Liver (tissue), 9 donors: ENCODE data around the gene MTMR2. TPM values are rescaled to one million over a fixed set of nuclear protein-coding genes. Genes with fewer than 3 reads are reported as not detected.

Experiments used
- DNase-seq: peaks from one replicate; pipeline ENCODE4 v3.0.0-alpha.2; 2017; ENCODE audit warnings: low spot score
- H3K27ac ChIP-seq, 2 donors: one replicate each; pipeline ENCODE4 v1.7.0; 2013; ENCODE audit warnings: inconsistent platforms in 2 of 2, low read length in 2 of 2, control low read depth in 1 of 2, low read depth in 1 of 2, mild to moderate bottlenecking in 1 of 2
- H3K27me3 ChIP-seq, 4 donors: one replicate each; pipeline versions ENCODE4 v1.6.1 to v1.7.0; 2013; ENCODE audit warnings: low read length in 3 of 4, inconsistent platforms in 1 of 4, mild to moderate bottlenecking in 1 of 4, moderate library complexity in 1 of 4; ENCODE audit not compliant: control insufficient read depth in 4 of 4, insufficient read depth in 4 of 4
- H3K36me3 ChIP-seq, 4 donors: one replicate each; pipeline versions ENCODE4 v1.6.1 to v1.7.0; 2013; ENCODE audit warnings: low read length in 3 of 4, mild to moderate bottlenecking in 3 of 4, low read depth in 1 of 4, moderate library complexity in 1 of 4; ENCODE audit not compliant: control insufficient read depth in 4 of 4, insufficient read depth in 3 of 4
- H3K4me1 ChIP-seq, 4 donors: one replicate each; pipeline versions ENCODE4 v1.6.1 to v1.7.0; 2013; ENCODE audit warnings: low read length in 3 of 4, mild to moderate bottlenecking in 3 of 4, moderate library complexity in 1 of 4; ENCODE audit not compliant: control insufficient read depth in 4 of 4, insufficient read depth in 4 of 4
- H3K4me3 ChIP-seq, 3 donors: one replicate each; pipeline versions ENCODE4 v1.6.1 to v1.7.0; 2013; ENCODE audit warnings: low read length in 3 of 3, control low read depth in 1 of 3, low read depth in 1 of 3, mild to moderate bottlenecking in 1 of 3
- H3K9ac ChIP-seq, 2 donors: one replicate each; pipeline ENCODE4 v1.7.0; 2013; ENCODE audit warnings: low read length in 2 of 2, mild to moderate bottlenecking in 2 of 2, moderate library complexity in 2 of 2, control low read depth in 1 of 2, low read depth in 1 of 2
- H3K9me3 ChIP-seq, 4 donors: one replicate each; pipeline versions ENCODE4 v1.6.1 to v1.7.0; 2013; ENCODE audit warnings: low read length in 3 of 4; ENCODE audit not compliant: control insufficient read depth in 4 of 4
- EGR1 ChIP-seq, 2 donors: IDR thresholded peaks; 2 replicates each; pipeline ENCODE4 v1.6.1; 2016 to 2018; ENCODE audit warnings: antibody characterized with exemption in 2 of 2, low read depth in 2 of 2
- FOXA1 ChIP-seq: IDR thresholded peaks from 2 replicates; pipeline ENCODE4 v1.6.1; 2016; ENCODE audit warnings: antibody characterized with exemption
- FOXA2 ChIP-seq: IDR thresholded peaks from 2 replicates; pipeline ENCODE4 v1.6.1; 2016; ENCODE audit warnings: antibody characterized with exemption
- GABPA ChIP-seq, 2 donors: IDR thresholded peaks in 1 of 2; conservative IDR thresholded peaks in 1 of 2; 2 replicates each; pipeline ENCODE4 v1.6.1; 2016; ENCODE audit warnings: antibody characterized with exemption in 2 of 2, mild to moderate bottlenecking in 1 of 2, moderate library complexity in 1 of 2
- HNF4A ChIP-seq, 2 donors: conservative IDR thresholded peaks; 2 replicates each; pipeline ENCODE4 v1.6.1; 2016; ENCODE audit warnings: antibody characterized with exemption in 2 of 2, mild to moderate bottlenecking in 2 of 2
- HNF4G ChIP-seq: IDR thresholded peaks from 2 replicates; pipeline ENCODE4 v1.6.1; 2016; ENCODE audit warnings: antibody characterized with exemption
- JUND ChIP-seq, 2 donors: IDR thresholded peaks; 2 replicates each; pipeline ENCODE4 v1.6.1; 2016; ENCODE audit warnings: antibody characterized with exemption in 2 of 2
- NR2F2 ChIP-seq: IDR thresholded peaks from 2 replicates; pipeline ENCODE4 v1.6.1; 2016; ENCODE audit warnings: antibody characterized with exemption
- RAD21 ChIP-seq, 2 donors: IDR thresholded peaks; 2 replicates each; pipeline ENCODE4 v1.6.1; 2016; ENCODE audit warnings: antibody characterized with exemption in 2 of 2, mild to moderate bottlenecking in 2 of 2
- RXRA ChIP-seq, 2 donors: IDR thresholded peaks; 2 replicates each; pipeline ENCODE4 v1.6.1; 2017 to 2018; ENCODE audit warnings: antibody characterized with exemption in 2 of 2, mild to moderate bottlenecking in 1 of 2
- SP1 ChIP-seq: IDR thresholded peaks from 2 replicates; pipeline ENCODE4 v1.6.1; 2018; ENCODE audit warnings: antibody characterized with exemption, mild to moderate bottlenecking
- TAF1 ChIP-seq: conservative IDR thresholded peaks from 2 replicates; pipeline ENCODE4 v1.6.1; 2016; ENCODE audit warnings: antibody characterized with exemption, mild to moderate bottlenecking
- YY1 ChIP-seq: IDR thresholded peaks from 2 replicates; pipeline ENCODE4 v1.6.1; 2016; ENCODE audit warnings: antibody characterized with exemption, mild to moderate bottlenecking
- WGBS: extraction: QIAGEN DNeasy Blood & Tissue Kit; methylation state at CpG from one replicate; pipeline ENCODE4 v1.1.7; 2013; 5-methylcytosine and 5-hydroxymethylcytosine counted together
- polyA plus RNA-seq, 2 donors: library from polyadenylated mRNA; stranded (reverse) in 1 of 2; unstranded in 1 of 2; fragments of 200-250 nt in 1 of 2; fragments of >200 nt in 1 of 2; fragmentation: Nextera tagmentation in 1 of 2; extraction: Ambion mirVana in 1 of 2; gene quantifications; one replicate each; pipeline versions ENCODE4 v1.2.1 to v1.2.3, GENCODE V29; 2013 to 2015
- total RNA-seq, 2 donors: library from RNA; depleted of rRNA; stranded (reverse); fragments of >200 nt; gene quantifications; one replicate each; pipeline ENCODE4 v1.2.3, GENCODE V29; 2014
- TF ChIP-seq, protein P1 (sequence below): IDR thresholded peaks from 2 replicates; pipeline ENCODE4 v1.6.1; 2016; ENCODE audit warnings: antibody characterized with exemption, mild to moderate bottlenecking
- TF ChIP-seq, protein P2 (sequence below): IDR thresholded peaks from 2 replicates; pipeline ENCODE4 v1.6.1; 2016; ENCODE audit warnings: antibody characterized with exemption
- TF ChIP-seq, protein P3 (sequence below): IDR thresholded peaks from 2 replicates; pipeline ENCODE4 v1.6.1; 2016; ENCODE audit warnings: antibody characterized with exemption
- TF ChIP-seq, protein P4 (sequence below): fragments of 150-350 bp; IDR thresholded peaks from 2 replicates; pipeline ENCODE4 v1.5.1; 2017; ENCODE audit warnings: improper control_type of control experiment, low read depth, low read length; ENCODE audit not compliant: missing input control
- TF ChIP-seq, protein P5 (sequence below): IDR thresholded peaks from 2 replicates; pipeline ENCODE4 v1.6.1; 2016; ENCODE audit warnings: antibody characterized with exemption
- donor health status: healthy.
- donor health status: healthy.
- donor health status: healthy.
- donor health status: healthy.
- donor health status: healthy.

The MTMR2 gene
- total and polyA plus RNA-seq, 4 donors, result 2.0 to 9.5 (median 3.1) TPM

DNA sequence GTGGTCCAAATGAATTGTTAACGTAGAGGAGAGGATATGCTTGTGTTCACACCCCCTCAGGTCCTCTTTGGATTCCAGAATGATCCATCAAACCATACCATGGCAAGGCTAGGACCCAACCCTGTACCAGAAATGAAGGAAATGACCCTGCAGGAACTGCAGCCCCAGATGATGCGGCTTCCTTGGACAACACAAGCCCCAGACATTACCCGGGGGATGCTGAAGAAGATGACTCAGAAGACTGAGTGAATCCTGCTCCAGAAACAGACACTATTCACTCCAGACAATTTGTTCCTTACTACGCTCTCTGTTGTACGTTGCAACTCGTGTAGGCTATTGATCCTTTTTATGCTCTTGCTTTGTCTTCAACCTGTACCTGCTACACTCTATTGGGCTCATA lies 15.2 kb upstream of the MTMR2 start:
- DNase-seq, result no peak
- no peaks in the 10 kb centered on the region for H3K9me3 ChIP-seq
- H3K4me3 ChIP-seq, result no peak overlapping the region
- H3K4me1 ChIP-seq, result no peaks in the 10 kb centered on the region
- no peak for TF ChIP-seq RAD21 (IDR thresholded peaks at IDR 0.05)
- no peak for TF ChIP-seq JUND (IDR thresholded peaks at IDR 0.05)
- no peak for TF ChIP-seq SP1
- TF ChIP-seq, protein P1, sequence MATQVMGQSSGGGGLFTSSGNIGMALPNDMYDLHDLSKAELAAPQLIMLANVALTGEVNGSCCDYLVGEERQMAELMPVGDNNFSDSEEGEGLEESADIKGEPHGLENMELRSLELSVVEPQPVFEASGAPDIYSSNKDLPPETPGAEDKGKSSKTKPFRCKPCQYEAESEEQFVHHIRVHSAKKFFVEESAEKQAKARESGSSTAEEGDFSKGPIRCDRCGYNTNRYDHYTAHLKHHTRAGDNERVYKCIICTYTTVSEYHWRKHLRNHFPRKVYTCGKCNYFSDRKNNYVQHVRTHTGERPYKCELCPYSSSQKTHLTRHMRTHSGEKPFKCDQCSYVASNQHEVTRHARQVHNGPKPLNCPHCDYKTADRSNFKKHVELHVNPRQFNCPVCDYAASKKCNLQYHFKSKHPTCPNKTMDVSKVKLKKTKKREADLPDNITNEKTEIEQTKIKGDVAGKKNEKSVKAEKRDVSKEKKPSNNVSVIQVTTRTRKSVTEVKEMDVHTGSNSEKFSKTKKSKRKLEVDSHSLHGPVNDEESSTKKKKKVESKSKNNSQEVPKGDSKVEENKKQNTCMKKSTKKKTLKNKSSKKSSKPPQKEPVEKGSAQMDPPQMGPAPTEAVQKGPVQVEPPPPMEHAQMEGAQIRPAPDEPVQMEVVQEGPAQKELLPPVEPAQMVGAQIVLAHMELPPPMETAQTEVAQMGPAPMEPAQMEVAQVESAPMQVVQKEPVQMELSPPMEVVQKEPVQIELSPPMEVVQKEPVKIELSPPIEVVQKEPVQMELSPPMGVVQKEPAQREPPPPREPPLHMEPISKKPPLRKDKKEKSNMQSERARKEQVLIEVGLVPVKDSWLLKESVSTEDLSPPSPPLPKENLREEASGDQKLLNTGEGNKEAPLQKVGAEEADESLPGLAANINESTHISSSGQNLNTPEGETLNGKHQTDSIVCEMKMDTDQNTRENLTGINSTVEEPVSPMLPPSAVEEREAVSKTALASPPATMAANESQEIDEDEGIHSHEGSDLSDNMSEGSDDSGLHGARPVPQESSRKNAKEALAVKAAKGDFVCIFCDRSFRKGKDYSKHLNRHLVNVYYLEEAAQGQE, result no peak
- no peak for TF ChIP-seq HNF4A (conservative IDR thresholded peaks at IDR 0.05)
- no peak for TF ChIP-seq HNF4G
- TF ChIP-seq EGR1 (IDR thresholded peaks at IDR 0.05; ENCODE audit: low read depth in 2 of 2), result no peak
- TF ChIP-seq FOXA1, result no peak
- no peak for TF ChIP-seq GABPA (IDR thresholded peaks at IDR 0.05 in 1 of 2, conservative IDR thresholded peaks at IDR 0.05 in 1 of 2)
- TF ChIP-seq, protein P2, sequence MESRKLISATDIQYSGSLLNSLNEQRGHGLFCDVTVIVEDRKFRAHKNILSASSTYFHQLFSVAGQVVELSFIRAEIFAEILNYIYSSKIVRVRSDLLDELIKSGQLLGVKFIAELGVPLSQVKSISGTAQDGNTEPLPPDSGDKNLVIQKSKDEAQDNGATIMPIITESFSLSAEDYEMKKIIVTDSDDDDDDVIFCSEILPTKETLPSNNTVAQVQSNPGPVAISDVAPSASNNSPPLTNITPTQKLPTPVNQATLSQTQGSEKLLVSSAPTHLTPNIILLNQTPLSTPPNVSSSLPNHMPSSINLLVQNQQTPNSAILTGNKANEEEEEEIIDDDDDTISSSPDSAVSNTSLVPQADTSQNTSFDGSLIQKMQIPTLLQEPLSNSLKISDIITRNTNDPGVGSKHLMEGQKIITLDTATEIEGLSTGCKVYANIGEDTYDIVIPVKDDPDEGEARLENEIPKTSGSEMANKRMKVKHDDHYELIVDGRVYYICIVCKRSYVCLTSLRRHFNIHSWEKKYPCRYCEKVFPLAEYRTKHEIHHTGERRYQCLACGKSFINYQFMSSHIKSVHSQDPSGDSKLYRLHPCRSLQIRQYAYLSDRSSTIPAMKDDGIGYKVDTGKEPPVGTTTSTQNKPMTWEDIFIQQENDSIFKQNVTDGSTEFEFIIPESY, result no peak
- TF ChIP-seq YY1, result no peak
- no peak for TF ChIP-seq TAF1
- TF ChIP-seq RXRA (IDR thresholded peaks at IDR 0.05), result no peak
- H3K36me3 ChIP-seq, result no peaks in the 10 kb centered on the region
- WGBS, result 88% methylated on average over 6 of the region's 6 CpGs
- H3K27me3 ChIP-seq, result no peaks in the 10 kb centered on the region
- no peak overlapping the region for H3K9ac ChIP-seq
- no peak overlapping the region for H3K27ac ChIP-seq

DNA sequence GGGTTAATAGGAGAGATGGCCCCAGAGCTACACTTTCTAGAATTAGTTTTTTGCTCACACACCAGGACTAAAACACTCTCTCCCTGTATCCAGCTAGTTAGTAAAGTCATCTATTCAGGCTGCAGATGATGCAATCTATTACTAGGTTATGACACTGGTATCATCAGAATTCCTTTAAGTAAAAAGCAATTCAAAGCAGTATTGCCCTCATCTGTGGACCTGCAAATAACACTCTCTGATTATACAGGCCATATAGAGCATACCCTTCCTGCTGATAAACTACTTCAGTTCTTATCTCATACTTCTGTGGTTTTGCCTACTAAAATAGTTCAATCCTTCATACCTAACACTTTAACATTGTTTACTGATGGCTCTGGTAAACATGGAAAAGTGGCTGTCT lies 13.5 kb upstream of the MTMR2 start:
- Histone ChIP-seq H3K9ac (no peak overlapping the region), H3K4me1 (no peaks in the 10 kb centered on the region), H3K27me3 (no peaks in the 10 kb centered on the region), H3K9me3 (no peaks in the 10 kb centered on the region), H3K27ac (no peak overlapping the region), H3K36me3 (no peaks in the 10 kb centered on the region), H3K4me3 (no peak overlapping the region)
- no peak for DNase-seq
- TF ChIP-seq, protein P2, result no peak
- TF ChIP-seq NR2F2 (no peak), SP1 (no peak), TAF1 (no peak), RXRA (IDR thresholded peaks at IDR 0.05) (no peak), JUND (IDR thresholded peaks at IDR 0.05) (no peak), HNF4G (no peak), FOXA2 (no peak), YY1 (no peak), FOXA1 (no peak), GABPA (IDR thresholded peaks at IDR 0.05 in 1 of 2, conservative IDR thresholded peaks at IDR 0.05 in 1 of 2) (no peak), HNF4A (conservative IDR thresholded peaks at IDR 0.05) (no peak), RAD21 (IDR thresholded peaks at IDR 0.05) (no peak)
- TF ChIP-seq, protein P3, sequence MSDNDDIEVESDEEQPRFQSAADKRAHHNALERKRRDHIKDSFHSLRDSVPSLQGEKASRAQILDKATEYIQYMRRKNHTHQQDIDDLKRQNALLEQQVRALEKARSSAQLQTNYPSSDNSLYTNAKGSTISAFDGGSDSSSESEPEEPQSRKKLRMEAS, result no peak
- TF ChIP-seq, protein P1, result no peak
- TF ChIP-seq, protein P4, sequence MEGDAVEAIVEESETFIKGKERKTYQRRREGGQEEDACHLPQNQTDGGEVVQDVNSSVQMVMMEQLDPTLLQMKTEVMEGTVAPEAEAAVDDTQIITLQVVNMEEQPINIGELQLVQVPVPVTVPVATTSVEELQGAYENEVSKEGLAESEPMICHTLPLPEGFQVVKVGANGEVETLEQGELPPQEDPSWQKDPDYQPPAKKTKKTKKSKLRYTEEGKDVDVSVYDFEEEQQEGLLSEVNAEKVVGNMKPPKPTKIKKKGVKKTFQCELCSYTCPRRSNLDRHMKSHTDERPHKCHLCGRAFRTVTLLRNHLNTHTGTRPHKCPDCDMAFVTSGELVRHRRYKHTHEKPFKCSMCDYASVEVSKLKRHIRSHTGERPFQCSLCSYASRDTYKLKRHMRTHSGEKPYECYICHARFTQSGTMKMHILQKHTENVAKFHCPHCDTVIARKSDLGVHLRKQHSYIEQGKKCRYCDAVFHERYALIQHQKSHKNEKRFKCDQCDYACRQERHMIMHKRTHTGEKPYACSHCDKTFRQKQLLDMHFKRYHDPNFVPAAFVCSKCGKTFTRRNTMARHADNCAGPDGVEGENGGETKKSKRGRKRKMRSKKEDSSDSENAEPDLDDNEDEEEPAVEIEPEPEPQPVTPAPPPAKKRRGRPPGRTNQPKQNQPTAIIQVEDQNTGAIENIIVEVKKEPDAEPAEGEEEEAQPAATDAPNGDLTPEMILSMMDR, result no peak
- TF ChIP-seq, protein P5, sequence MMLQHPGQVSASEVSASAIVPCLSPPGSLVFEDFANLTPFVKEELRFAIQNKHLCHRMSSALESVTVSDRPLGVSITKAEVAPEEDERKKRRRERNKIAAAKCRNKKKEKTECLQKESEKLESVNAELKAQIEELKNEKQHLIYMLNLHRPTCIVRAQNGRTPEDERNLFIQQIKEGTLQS, result no peak
